Memory B cell (primary cell): ENCODE data around the gene C3orf20.

ENCODE experiments used
- ATAC-seq: fragments of 150-1000 bp; cut with Tn5 transposase; 2 replicates; pipeline ENCODE4 v1.10.0; 2021; ENCODE audit warnings: low read depth, mild to moderate bottlenecking, moderate library complexity
- DNase-seq, 2 donors: peaks; one replicate each; pipeline ENCODE4 v3.0.0; 2022; ENCODE audit warnings: low spot score in 2 of 2
- H3K27ac Mint-ChIP-seq: one replicate; pipeline ENCODE4 v1.8.0; 2022; ENCODE audit warnings: mild to moderate bottlenecking, moderate library complexity, mixed read lengths
- H3K27me3 Mint-ChIP-seq: one replicate; pipeline ENCODE4 v1.8.0; 2022; ENCODE audit warnings: mixed read lengths
- H3K36me3 Mint-ChIP-seq: one replicate; pipeline ENCODE4 v1.8.0; 2022; ENCODE audit warnings: mild to moderate bottlenecking, mixed read lengths
- H3K4me1 Mint-ChIP-seq: one replicate; pipeline ENCODE4 v1.8.0; 2022; ENCODE audit warnings: mixed read lengths
- H3K4me3 Mint-ChIP-seq: one replicate; pipeline ENCODE4 v1.8.0; 2022; ENCODE audit warnings: mild to moderate bottlenecking, moderate library complexity, mixed read lengths
- H3K9me3 Mint-ChIP-seq: one replicate; pipeline ENCODE4 v1.8.0; 2022; ENCODE audit warnings: mixed read lengths

Gene C3orf20

DNA sequence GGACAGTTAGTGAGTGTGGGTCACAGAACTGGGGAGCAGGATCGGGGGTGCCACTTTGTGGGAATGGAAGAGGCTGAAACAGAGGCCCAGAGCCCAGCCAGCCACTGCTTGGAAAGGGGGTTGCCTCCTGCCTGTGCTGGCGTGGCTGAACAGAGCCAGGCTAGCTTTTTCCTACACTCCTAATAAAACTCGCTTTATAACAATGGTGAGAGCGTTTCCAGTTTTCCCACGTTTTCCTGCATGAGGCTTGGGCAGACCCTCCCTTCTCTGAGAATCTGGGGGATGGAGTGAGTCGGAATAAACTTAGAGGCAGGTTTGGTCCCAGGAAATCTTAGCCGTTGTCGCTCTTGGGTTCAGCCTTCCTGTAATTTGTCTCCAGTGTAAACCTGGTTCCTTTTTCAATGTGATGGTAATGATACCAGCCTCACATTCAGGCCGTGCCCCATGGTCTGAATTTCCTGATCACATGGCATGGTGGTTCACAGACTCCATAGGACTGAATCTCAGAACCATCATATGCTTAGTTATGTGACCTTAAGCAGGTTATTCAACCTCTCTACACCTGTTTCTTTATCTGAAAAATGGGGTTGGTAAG is 137.4 kb downstream of the C3orf20 start:
- DNase-seq: no peak
- Mint-ChIP-seq H3K9me3 (no peaks in the 10 kb centered on the region), H3K4me3 (no peak overlapping the region), H3K36me3 (no peaks in the 10 kb centered on the region), H3K27ac (no peak overlapping the region), H3K4me1 (no peaks in the 10 kb centered on the region), H3K27me3 (peaks cover 31% of the 10 kb centered on the region)
- ATAC-seq: no peak

DNA sequence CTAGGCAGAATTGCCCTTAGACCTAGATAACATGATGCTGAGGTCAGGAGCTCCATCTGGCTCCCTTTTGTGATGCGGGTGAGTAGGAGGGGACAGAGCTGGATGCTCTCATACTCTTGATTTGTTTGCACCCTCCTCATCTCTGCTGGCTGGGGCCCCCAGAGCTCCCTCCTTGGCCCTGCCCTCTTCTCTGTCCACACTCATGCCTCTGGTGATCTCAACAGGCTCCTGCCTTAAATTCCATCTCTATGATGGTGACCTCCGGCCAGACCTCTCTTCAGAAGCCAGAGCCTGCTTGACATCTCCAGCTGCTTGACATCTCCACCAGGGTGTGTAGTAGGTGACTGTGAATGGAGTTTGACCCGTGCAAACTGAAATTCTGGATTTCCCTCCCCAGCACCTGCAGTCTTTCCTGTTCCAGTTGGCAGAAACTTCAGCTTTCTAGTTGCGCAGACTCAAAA is 139.5 kb downstream of the C3orf20 start:
- H3K27ac Mint-ChIP-seq: no peak overlapping the region
- no peak for ATAC-seq
- no peak for DNase-seq
- H3K27me3 Mint-ChIP-seq: peaks cover 34% of the 10 kb centered on the region
- no peaks in the 10 kb centered on the region for H3K36me3 Mint-ChIP-seq
- no peaks in the 10 kb centered on the region for H3K9me3 Mint-ChIP-seq
- H3K4me1 Mint-ChIP-seq: no peaks in the 10 kb centered on the region
- H3K4me3 Mint-ChIP-seq: no peak overlapping the region

DNA sequence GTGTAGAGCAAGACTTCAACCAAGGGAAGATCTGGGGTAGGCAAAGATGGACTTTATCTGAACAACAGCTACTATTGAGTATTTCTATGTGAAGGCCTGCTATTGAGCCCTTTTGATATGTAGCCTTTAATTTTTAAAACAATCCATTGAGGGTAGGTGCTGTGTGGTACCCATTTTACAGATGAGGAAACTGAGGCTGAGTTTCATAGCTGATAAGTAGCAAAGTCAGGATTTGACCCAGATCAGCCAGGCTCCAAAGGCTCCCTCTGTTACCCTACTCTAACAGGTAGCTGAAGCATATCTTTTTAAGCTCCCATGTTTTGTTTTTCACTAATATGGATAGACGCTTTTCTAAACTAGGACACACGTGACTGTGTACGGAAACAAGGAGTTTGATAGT is 141.4 kb downstream of the C3orf20 start:
- DNase-seq: no peak
- Mint-ChIP-seq H3K4me3 (no peak overlapping the region), H3K36me3 (no peaks in the 10 kb centered on the region), H3K27ac (no peak overlapping the region), H3K27me3 (peaks cover 32% of the 10 kb centered on the region), H3K9me3 (no peaks in the 10 kb centered on the region), H3K4me1 (no peaks in the 10 kb centered on the region)
- ATAC-seq: no peak

DNA sequence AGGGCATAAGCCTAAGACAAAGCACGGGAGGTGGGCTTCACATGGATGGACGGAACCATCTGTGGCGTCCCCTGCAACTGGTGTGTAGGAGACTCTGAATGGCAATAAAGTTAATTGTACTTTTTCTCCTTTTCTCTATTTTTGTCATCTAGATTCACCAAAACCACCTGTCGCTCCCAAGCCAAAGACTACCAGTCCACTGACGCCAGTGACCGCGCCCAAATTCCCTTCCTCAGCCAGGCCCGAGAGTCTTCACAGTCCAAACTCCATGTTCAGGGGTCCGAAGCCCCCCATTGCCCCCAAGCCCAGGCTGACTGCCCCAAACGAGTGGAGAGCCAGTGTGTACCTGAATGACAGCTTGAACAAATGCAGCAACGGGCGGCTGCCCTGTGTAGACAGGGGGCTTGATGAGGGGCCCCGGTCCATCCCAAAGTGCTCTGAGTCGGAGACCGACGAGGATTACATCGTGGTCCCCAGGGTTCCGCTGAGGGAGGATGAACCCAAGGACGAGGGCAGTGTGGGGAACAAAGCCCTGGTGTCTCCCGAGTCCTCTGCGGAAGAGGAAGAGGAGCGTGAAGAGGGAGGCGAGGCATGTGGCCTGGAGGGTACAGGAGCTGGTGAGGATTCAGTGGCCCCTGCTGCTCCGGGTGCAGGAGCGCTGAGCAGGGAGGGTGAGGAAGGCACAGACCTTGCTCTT is 144.0 kb downstream of the C3orf20 start, which contains the start of gene FGD5:
TSS of gene FGD5 (plus strand) at position 159 of the 697 bp plus-strand sequence. CDS start at position 269, 110 bp downstream.
- Mint-ChIP-seq H3K4me1 (no peaks in the 10 kb centered on the region), H3K9me3 (no peaks in the 10 kb centered on the region), H3K4me3 (no peak within 1 kb of the TSS), H3K27ac (no peak within 1 kb of the TSS), H3K36me3 (no peaks in the 10 kb centered on the region), H3K27me3 (peaks cover 22% of the 10 kb centered on the region)
- ATAC-seq: no peak
- no peak for DNase-seq

DNA sequence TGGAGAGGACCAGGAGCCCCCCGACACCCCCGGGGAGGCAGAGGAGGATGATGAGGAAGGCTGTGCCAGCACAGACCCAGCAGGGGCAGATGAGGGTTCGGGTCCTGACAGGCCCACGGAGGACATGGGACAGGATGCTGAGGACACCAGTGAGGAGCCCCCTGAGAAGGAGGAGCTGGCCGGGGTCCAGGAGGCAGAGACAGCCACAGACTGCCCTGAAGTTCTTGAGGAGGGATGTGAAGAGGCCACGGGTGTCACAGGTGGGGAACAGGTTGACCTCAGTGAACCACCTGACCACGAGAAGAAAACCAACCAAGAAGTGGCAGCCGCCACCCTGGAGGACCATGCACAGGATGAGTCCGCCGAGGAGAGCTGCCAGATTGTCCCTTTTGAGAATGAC is 144.7 kb downstream of the C3orf20 start:
- Mint-ChIP-seq H3K27me3 (peaks cover 24% of the 10 kb centered on the region), H3K4me1 (no peaks in the 10 kb centered on the region), H3K36me3 (no peaks in the 10 kb centered on the region), H3K9me3 (no peaks in the 10 kb centered on the region), H3K27ac (no peak overlapping the region), H3K4me3 (no peak overlapping the region)
- no peak for ATAC-seq
- no peak for DNase-seq

DNA sequence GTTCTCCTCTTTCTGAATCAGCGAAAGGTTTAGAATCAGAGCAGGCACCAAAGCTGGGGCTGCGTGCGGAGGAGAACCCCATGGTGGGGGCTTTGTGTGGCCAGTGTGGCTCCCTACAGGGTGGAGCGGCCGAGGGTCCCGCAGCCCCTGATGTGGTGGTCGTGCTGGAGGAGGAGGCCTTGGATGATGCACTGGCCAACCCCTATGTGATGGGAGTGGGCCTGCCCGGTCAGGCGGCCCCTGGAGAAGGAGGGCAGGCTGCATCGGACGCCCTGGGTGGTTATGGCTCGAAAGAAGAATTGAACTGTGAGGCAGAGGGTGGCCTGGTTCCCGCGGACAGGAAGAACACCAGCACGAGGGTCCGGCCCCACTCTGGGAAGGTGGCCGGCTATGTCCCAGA is 145.2 kb downstream of the C3orf20 start:
- Mint-ChIP-seq H3K4me3 (no peak overlapping the region), H3K9me3 (no peaks in the 10 kb centered on the region), H3K27me3 (peaks cover 20% of the 10 kb centered on the region), H3K36me3 (no peaks in the 10 kb centered on the region), H3K27ac (no peak overlapping the region), H3K4me1 (no peaks in the 10 kb centered on the region)
- DNase-seq: no peak
- ATAC-seq: no peak

DNA sequence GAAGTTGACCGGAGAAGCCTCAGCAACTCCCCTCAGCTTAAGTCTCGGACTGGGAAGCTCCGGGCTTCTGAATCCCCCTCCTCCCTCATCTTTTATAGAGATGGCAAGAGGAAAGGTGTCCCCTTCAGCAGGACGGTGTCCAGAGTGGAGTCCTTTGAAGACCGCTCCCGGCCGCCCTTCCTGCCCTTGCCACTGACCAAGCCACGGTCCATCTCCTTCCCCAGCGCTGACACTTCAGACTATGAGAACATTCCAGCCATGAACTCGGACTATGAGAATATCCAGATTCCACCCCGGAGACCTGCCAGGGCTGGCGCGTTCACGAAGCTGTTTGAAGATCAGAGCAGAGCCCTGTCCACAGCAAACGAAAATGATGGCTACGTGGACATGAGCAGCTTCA is 146.2 kb downstream of the C3orf20 start:
- Mint-ChIP-seq H3K9me3 (no peaks in the 10 kb centered on the region), H3K36me3 (no peaks in the 10 kb centered on the region), H3K27me3 (peaks cover 21% of the 10 kb centered on the region), H3K4me1 (no peaks in the 10 kb centered on the region), H3K4me3 (no peak overlapping the region), H3K27ac (no peak overlapping the region)
- ATAC-seq (no peak), DNase-seq (no peak)

DNA sequence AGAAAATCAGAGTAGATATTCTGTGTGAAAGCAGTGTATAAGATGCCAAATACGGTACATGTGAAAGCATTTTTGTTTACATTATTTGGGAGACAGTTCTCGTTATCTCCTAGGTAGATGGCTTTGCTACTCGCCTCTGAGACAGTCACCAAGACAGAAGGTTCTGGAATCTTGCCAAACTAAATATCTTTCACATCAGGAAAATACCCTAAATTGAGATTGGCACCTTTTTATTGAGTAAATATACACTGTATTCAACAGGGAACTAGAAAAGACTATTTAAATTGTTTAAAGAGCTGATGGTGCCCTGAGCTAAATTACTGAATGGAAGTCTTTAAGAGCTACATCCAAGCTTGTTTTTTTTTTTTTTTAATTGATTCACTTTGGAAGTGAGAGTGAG is 147.2 kb downstream of the C3orf20 start:
- H3K27ac Mint-ChIP-seq: no peak overlapping the region
- ATAC-seq (no peak), DNase-seq (no peak)
- peaks cover 23% of the 10 kb centered on the region for H3K27me3 Mint-ChIP-seq
- no peaks in the 10 kb centered on the region for H3K4me1 Mint-ChIP-seq
- no peak overlapping the region for H3K4me3 Mint-ChIP-seq
- no peaks in the 10 kb centered on the region for H3K36me3 Mint-ChIP-seq
- no peaks in the 10 kb centered on the region for H3K9me3 Mint-ChIP-seq
